HepG2 (cell line): ENCODE data around the gene NME9. TPM values are rescaled to one million over a fixed set of nuclear protein-coding genes. Genes with fewer than 3 reads are reported as not detected.

Source experiments
- CCDC6 ChIP-seq: sonication (generic); formaldehyde crosslinking; IDR thresholded peaks from 2 replicates; pipeline ENCODE4 v1.8.1; 2022; ENCODE audit warnings: mild to moderate bottlenecking, missing genetic modification reagents, moderate library complexity
- CHD2 ChIP-seq: IDR thresholded peaks from 2 replicates; pipeline ENCODE4 v1.6.1; 2011; ENCODE audit warnings: low read depth, low read length, improper control_type of control experiment
- EEA1 ChIP-seq: sonication (generic); formaldehyde crosslinking; IDR thresholded peaks from 2 replicates; pipeline ENCODE4 v1.5.1; 2020; ENCODE audit warnings: mild to moderate bottlenecking, missing genetic modification reagents, borderline replicate concordance
- FOXK1 ChIP-seq: sonication (generic); formaldehyde crosslinking; IDR thresholded peaks from 2 replicates; pipeline ENCODE4 v1.4.0; 2020; ENCODE audit warnings: low read depth, missing genetic modification reagents, borderline replicate concordance
- MAF1 ChIP-seq: sonication (generic); formaldehyde crosslinking; IDR thresholded peaks from 2 replicates; pipeline ENCODE4 v1.5.0; 2020; ENCODE audit warnings: missing genetic modification reagents, borderline replicate concordance
- REL ChIP-seq: sonication (generic); formaldehyde crosslinking; conservative IDR thresholded peaks from 2 replicates; pipeline ENCODE4 v1.8.0; 2022; ENCODE audit warnings: mild to moderate bottlenecking, missing genetic modification reagents, moderate library complexity
- SSRP1 ChIP-seq: IDR thresholded peaks from 2 replicates; pipeline ENCODE4 v1.6.1; 2016; ENCODE audit warnings: control low read depth
- ZKSCAN5 ChIP-seq: sonication (generic); formaldehyde crosslinking; IDR thresholded peaks from 2 replicates; pipeline ENCODE4 v1.5.1; 2020; ENCODE audit warnings: mild to moderate bottlenecking, missing genetic modification reagents
- ZNF253 ChIP-seq: sonication (generic); formaldehyde crosslinking; IDR thresholded peaks from 2 replicates; pipeline ENCODE4 v1.8.0; 2022; ENCODE audit warnings: mild to moderate bottlenecking, missing genetic modification reagents, borderline replicate concordance
- ZNF296 ChIP-seq: sonication (generic); formaldehyde crosslinking; conservative IDR thresholded peaks from 2 replicates; pipeline ENCODE4 v1.5.0; 2020; ENCODE audit warnings: mild to moderate bottlenecking, missing genetic modification reagents
- ZNF501 ChIP-seq: sonication (generic); formaldehyde crosslinking; IDR thresholded peaks from 2 replicates; pipeline ENCODE4 v1.5.1; 2020; ENCODE audit warnings: mild to moderate bottlenecking, moderate library complexity, missing genetic modification reagents
- ZNF530 ChIP-seq: sonication (generic); formaldehyde crosslinking; IDR thresholded peaks from 2 replicates; pipeline ENCODE4 v1.5.0; 2020; ENCODE audit warnings: low read depth, mild to moderate bottlenecking, missing genetic modification reagents
- polyA plus RNA-seq, 8 experiments: library from polyadenylated mRNA; depleted of rRNA in 3 of 8; stranded (reverse) in 7 of 8; unstranded in 1 of 8; fragments of >200 nt; fragmentation: Illumina TruSeq in 4 of 8; extraction: Trizol in 4 of 8; gene quantifications; 2 replicates each; pipeline versions ENCODE4 v1.2.1 to v1.2.3, GENCODE V29; 2011 to 2016; ENCODE audit warnings: low read depth in 4 of 8, missing spikeins in 1 of 8, mixed read lengths in 1 of 8; ENCODE audit not compliant: insufficient read depth in 1 of 8
- total RNA-seq, 5 experiments: library from RNA; depleted of rRNA; stranded (reverse); fragments of >200 nt; fragmentation: Illumina TruSeq; extraction: Trizol; gene quantifications; 2 replicates each; pipeline ENCODE4 v1.2.3, GENCODE V29; 2016; ENCODE audit warnings: low read depth in 1 of 5
- TF ChIP-seq, protein P1 (sequence below): sonication (generic); formaldehyde crosslinking; IDR thresholded peaks from 2 replicates; pipeline ENCODE4 v1.4.0; 2020; ENCODE audit warnings: missing genetic modification reagents, mild to moderate bottlenecking, borderline replicate concordance
- TF ChIP-seq, protein P2 (sequence below): sonication (generic); formaldehyde crosslinking; IDR thresholded peaks from 2 replicates; pipeline ENCODE4 v1.8.1; 2022; ENCODE audit warnings: low read depth, mild to moderate bottlenecking, missing genetic modification reagents
- TF ChIP-seq, protein P3 (sequence below): sonication (generic); formaldehyde crosslinking; IDR thresholded peaks from 2 replicates; pipeline ENCODE4 v1.9.0; 2021; ENCODE audit warnings: missing genetic modification reagents, borderline replicate concordance
- TF ChIP-seq, protein P4 (sequence below): sonication (generic); formaldehyde crosslinking; IDR thresholded peaks from 2 replicates; pipeline ENCODE4 v1.8.0; 2022; ENCODE audit warnings: mild to moderate bottlenecking, missing genetic modification reagents, moderate library complexity

NME9 gene
- total and polyA plus RNA-seq, 2 of the 13 experiments (the other 11 are each of a cell fraction or from before 2014, with no cell fraction given) = not detected

DNA sequence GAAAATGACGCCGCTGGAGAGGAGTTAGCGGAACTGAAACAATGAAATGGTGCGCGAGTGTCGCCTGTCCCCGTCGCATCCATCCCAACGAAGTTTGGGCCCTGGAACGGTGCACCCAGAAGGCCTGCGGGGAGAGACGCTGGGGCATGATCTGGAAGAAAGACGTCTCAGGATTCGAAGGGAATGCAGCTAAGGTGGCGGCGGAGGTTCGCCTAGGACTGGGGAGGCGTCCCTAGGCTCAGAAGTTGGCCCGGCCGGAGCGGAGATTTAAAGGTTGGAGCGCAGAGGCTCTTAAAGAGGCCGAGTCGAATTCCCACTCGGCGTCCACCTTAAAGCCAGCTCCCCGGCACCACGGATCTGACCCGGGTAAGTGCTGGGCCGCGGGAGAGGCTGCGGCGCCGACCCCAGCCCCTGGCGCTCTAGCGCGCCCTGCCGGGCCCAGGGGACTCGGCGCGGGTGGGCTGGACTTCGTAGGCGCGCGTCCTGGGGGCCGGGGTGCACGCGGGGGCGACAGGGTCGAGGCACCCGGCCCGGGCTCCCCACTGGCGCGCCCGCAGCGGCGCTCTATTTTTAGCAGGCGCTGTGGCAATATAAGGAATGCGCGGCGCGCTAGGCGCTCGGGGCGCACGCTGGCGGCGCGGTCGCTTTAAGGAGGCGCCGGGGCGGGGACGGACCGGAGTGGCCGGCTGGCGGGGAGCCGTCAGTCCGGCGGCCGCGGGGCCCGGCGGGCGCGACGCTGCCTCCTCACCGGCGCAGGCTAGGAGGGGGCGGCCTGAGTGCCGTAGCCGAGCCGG, 18.5 kb upstream of the NME9 start, which contains the start of gene MRAS (continued):
- TF ChIP-seq REL (CRISPR knock-in tag) (no peak; the same call in 1 of the 2 replicates), ZNF253 (no peak), ZNF296 (CRISPR knock-in tag) (no peak), FOXK1 (CRISPR knock-in tag) (no peak), ZNF501 (CRISPR knock-in tag) (0 out of 2 replicates have a peak, but pooled peaks have one; percentile 18), MAF1 (CRISPR knock-in tag) (no peak), ZKSCAN5 (CRISPR knock-in tag) (no peak), CHD2 (no peak), EEA1 (CRISPR knock-in tag) (no peak), ZNF530 (CRISPR knock-in tag) (no peak), CCDC6 (CRISPR knock-in tag) (no peak; the same call in 1 of the 2 replicates), SSRP1 (CRISPR knock-in tag) (no peak)
- TF ChIP-seq, protein P1, sequence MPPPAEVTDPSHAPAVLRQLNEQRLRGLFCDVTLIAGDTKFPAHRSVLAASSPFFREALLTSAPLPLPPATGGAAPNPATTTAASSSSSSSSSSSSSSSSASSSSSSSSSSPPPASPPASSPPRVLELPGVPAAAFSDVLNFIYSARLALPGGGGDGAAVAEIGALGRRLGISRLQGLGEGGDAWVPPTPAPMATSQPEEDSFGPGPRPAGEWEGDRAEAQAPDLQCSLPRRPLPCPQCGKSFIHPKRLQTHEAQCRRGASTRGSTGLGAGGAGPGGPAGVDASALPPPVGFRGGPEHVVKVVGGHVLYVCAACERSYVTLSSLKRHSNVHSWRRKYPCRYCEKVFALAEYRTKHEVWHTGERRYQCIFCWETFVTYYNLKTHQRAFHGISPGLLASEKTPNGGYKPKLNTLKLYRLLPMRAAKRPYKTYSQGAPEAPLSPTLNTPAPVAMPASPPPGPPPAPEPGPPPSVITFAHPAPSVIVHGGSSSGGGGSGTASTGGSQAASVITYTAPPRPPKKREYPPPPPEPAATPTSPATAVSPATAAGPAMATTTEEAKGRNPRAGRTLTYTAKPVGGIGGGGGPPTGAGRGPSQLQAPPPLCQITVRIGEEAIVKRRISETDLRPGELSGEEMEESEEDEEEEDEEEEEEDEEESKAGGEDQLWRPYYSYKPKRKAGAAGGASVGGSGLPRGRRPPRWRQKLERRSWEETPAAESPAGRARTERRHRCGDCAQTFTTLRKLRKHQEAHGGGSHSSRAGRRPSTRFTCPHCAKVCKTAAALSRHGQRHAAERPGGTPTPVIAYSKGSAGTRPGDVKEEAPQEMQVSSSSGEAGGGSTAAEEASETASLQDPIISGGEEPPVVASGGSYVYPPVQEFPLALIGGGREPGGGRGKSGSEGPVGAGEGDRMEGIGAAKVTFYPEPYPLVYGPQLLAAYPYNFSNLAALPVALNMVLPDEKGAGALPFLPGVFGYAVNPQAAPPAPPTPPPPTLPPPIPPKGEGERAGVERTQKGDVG = no peak
- TF ChIP-seq, protein P2, sequence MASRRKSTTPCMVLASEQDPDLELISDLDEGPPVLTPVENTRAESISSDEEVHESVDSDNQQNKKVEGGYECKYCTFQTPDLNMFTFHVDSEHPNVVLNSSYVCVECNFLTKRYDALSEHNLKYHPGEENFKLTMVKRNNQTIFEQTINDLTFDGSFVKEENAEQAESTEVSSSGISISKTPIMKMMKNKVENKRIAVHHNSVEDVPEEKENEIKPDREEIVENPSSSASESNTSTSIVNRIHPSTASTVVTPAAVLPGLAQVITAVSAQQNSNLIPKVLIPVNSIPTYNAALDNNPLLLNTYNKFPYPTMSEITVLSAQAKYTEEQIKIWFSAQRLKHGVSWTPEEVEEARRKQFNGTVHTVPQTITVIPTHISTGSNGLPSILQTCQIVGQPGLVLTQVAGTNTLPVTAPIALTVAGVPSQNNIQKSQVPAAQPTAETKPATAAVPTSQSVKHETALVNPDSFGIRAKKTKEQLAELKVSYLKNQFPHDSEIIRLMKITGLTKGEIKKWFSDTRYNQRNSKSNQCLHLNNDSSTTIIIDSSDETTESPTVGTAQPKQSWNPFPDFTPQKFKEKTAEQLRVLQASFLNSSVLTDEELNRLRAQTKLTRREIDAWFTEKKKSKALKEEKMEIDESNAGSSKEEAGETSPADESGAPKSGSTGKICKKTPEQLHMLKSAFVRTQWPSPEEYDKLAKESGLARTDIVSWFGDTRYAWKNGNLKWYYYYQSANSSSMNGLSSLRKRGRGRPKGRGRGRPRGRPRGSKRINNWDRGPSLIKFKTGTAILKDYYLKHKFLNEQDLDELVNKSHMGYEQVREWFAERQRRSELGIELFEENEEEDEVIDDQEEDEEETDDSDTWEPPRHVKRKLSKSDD (CRISPR knock-in tag) = 0 out of 2 replicates have a peak, but pooled peaks have one; percentile 16
- TF ChIP-seq, protein P3, sequence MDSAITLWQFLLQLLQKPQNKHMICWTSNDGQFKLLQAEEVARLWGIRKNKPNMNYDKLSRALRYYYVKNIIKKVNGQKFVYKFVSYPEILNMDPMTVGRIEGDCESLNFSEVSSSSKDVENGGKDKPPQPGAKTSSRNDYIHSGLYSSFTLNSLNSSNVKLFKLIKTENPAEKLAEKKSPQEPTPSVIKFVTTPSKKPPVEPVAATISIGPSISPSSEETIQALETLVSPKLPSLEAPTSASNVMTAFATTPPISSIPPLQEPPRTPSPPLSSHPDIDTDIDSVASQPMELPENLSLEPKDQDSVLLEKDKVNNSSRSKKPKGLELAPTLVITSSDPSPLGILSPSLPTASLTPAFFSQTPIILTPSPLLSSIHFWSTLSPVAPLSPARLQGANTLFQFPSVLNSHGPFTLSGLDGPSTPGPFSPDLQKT (CRISPR knock-in tag) = no peak
- TF ChIP-seq, protein P4, sequence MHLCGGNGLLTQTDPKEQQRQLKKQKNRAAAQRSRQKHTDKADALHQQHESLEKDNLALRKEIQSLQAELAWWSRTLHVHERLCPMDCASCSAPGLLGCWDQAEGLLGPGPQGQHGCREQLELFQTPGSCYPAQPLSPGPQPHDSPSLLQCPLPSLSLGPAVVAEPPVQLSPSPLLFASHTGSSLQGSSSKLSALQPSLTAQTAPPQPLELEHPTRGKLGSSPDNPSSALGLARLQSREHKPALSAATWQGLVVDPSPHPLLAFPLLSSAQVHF (CRISPR knock-in tag) = no peak
